Activated CD4-positive, CD25-positive, alpha-beta regulatory T cell treated with anti-CD3 and anti-CD28 coated beads, Interleukin-2, amount 50 U/mL, for 16 hours (primary cell): ENCODE measurements around the gene GNL1.
A peak's percentile ranks its signal among the peaks of the same experiment; 100 is the strongest.

Experiments used
- DNase-seq: peaks from one replicate; pipeline ENCODE4 v3.0.0-alpha.2; 2020; ENCODE audit warnings: low read depth, low spot score

GNL1 gene

GRCh38 chr6:30556066-30556905, at the start of gene GNL1:
Gene GNL1 (minus strand): TSS chr6:30556489. CDS start chr6:30556203, 286 bp downstream.
- DNase-seq, result peak; percentile 97

GRCh38 chr6:30603961-30604360, 47.7 kb upstream of the GNL1 start:
- DNase-seq, result no peak

GRCh38 chr6:30601815-30602641, 45.7 kb upstream of the GNL1 start:
- DNase-seq, result no peak

GRCh38 chr6:30601436-30601814, 45.1 kb upstream of the GNL1 start:
- DNase-seq, result no peak

- DNase-seq, result no peak
These were observed 44.2 kb upstream of the GNL1 start for GRCh38 chr6:30600451-30600961.

GRCh38 chr6:30599625-30600324, 43.5 kb upstream of the GNL1 start:
- no peak for DNase-seq

- DNase-seq, result no peak
These were observed 42.8 kb upstream of the GNL1 start for GRCh38 chr6:30598912-30599624.

GRCh38 chr6:30597315-30598144, 41.2 kb upstream of the GNL1 start:
- peak; percentile 63 for DNase-seq

GRCh38 chr6:30592287-30592686, 36.0 kb upstream of the GNL1 start:
- DNase-seq, result no peak

- DNase-seq, result no peak
These were observed 34.7 kb upstream of the GNL1 start for GRCh38 chr6:30591008-30591407.

- no peak for DNase-seq
These were observed 34.2 kb upstream of the GNL1 start for GRCh38 chr6:30590509-30590908.

GRCh38 chr6:30589754-30590358, 33.6 kb upstream of the GNL1 start:
- no peak for DNase-seq

- DNase-seq, result no peak
These were observed 27.6 kb upstream of the GNL1 start for GRCh38 chr6:30583921-30584320.

GRCh38 chr6:30578051-30578450, 21.8 kb upstream of the GNL1 start:
- DNase-seq, result no peak

- no peak for DNase-seq
These were observed 16.8 kb upstream of the GNL1 start for GRCh38 chr6:30573113-30573512.

- no peak for DNase-seq
These were observed 15.9 kb upstream of the GNL1 start for GRCh38 chr6:30572148-30572547.

- no peak for DNase-seq
These were observed 15.4 kb upstream of the GNL1 start for GRCh38 chr6:30571762-30572082.

GRCh38 chr6:30571075-30571761, 14.9 kb upstream of the GNL1 start, which contains the start of gene ABCF1:
Gene ABCF1 (plus strand): TSS chr6:30571442. CDS start chr6:30571488, 46 bp downstream.
- peak; percentile 99 for DNase-seq

GRCh38 chr6:30570740-30571074, 14.4 kb upstream of the GNL1 start:
- no peak for DNase-seq

- no peak for DNase-seq
These were observed 14.0 kb upstream of the GNL1 start for GRCh38 chr6:30570263-30570662.
